Natural killer cell treated with Interleukin-12 subunit alpha and Interleukin-12 subunit beta and Interleukin-15 and Interleukin-18, amount 100 ng/mL, for 72 hours (primary cell): Measurements from ENCODE around the gene LUC7L. TPM values are rescaled to one million over a fixed set of nuclear protein-coding genes. Genes with fewer than 3 reads are reported as not detected.
"Not testable (repeated sequence)": the region's sequence is repeated elsewhere in the genome, so short reads cannot be mapped to it uniquely, and the experiment has no call there.

Experiments used
- ATAC-seq, 2 donors: fragments of 150-1000 bp; cut with Tn5 transposase in 1 of 2; sonication (Bioruptor Pico), chemical (Tn5 transposase) in 1 of 2; 2 replicates each; pipeline ENCODE4 v1.10.0; 2021
- DNase-seq: peaks from one replicate; pipeline ENCODE4 v3.0.0; 2022; ENCODE audit warnings: low spot score
- H3K27ac Mint-ChIP-seq, 2 donors: 1 replicate in 1 of 2; 2 replicates in 1 of 2; pipeline ENCODE4 v1.8.0; 2022; ENCODE audit warnings: mixed read lengths in 2 of 2, mild to moderate bottlenecking in 1 of 2, moderate library complexity in 1 of 2
- H3K27me3 Mint-ChIP-seq, 2 donors: 1 replicate in 1 of 2; 2 replicates in 1 of 2; pipeline ENCODE4 v1.8.0; 2022; ENCODE audit warnings: mixed read lengths in 2 of 2
- H3K36me3 Mint-ChIP-seq: one replicate; pipeline ENCODE4 v1.8.0; 2022; ENCODE audit warnings: mixed read lengths
- H3K4me1 Mint-ChIP-seq, 2 donors: 1 replicate in 1 of 2; 2 replicates in 1 of 2; pipeline ENCODE4 v1.8.0; 2022; ENCODE audit warnings: low read depth in 2 of 2, mixed read lengths in 2 of 2, mild to moderate bottlenecking in 1 of 2
- H3K4me3 Mint-ChIP-seq: one replicate; pipeline ENCODE4 v1.8.0; 2022; ENCODE audit warnings: mixed read lengths
- H3K9me3 Mint-ChIP-seq: 2 replicates; pipeline ENCODE4 v1.8.0; 2022; ENCODE audit warnings: mixed read lengths
- total RNA-seq, 2 donors: library from RNA; stranded (reverse); gene quantifications; one replicate each; pipeline ENCODE4 v1.2.3, GENCODE V29; 2022

The LUC7L gene
- total RNA-seq, 2 donors from 2014 or later, result 54.2 to 115 TPM

DNA sequence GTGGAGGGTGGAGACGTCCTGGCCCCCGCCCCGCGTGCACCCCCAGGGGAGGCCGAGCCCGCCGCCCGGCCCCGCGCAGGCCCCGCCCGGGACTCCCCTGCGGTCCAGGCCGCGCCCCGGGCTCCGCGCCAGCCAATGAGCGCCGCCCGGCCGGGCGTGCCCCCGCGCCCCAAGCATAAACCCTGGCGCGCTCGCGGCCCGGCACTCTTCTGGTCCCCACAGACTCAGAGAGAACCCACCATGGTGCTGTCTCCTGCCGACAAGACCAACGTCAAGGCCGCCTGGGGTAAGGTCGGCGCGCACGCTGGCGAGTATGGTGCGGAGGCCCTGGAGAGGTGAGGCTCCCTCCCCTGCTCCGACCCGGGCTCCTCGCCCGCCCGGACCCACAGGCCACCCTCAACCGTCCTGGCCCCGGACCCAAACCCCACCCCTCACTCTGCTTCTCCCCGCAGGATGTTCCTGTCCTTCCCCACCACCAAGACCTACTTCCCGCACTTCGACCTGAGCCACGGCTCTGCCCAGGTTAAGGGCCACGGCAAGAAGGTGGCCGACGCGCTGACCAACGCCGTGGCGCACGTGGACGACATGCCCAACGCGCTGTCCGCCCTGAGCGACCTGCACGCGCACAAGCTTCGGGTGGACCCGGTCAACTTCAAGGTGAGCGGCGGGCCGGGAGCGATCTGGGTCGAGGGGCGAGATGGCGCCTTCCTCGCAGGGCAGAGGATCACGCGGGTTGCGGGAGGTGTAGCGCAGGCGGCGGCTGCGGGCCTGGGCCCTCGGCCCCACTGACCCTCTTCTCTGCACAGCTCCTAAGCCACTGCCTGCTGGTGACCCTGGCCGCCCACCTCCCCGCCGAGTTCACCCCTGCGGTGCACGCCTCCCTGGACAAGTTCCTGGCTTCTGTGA, 52.5 kb downstream of the LUC7L start, which contains the start of gene HBA1:
Gene HBA1 (plus strand): TSS at position 204 of the 906 bp plus-strand sequence. CDS start 37 bp downstream, at position 241.
- H3K4me3 Mint-ChIP-seq, H3K36me3 Mint-ChIP-seq, H3K27ac Mint-ChIP-seq, H3K9me3 Mint-ChIP-seq, DNase-seq, H3K4me1 Mint-ChIP-seq: not testable (repeated sequence)
- peak; percentile 47 to 70 for ATAC-seq
- peaks cover 24 to 27% of the 10 kb centered on the region in 2 donors for H3K27me3 Mint-ChIP-seq

- DNase-seq, H3K4me3 Mint-ChIP-seq, H3K36me3 Mint-ChIP-seq, H3K9me3 Mint-ChIP-seq, H3K4me1 Mint-ChIP-seq, ATAC-seq, H3K27ac Mint-ChIP-seq: not testable (repeated sequence)
- peaks cover 25 to 29% of the 10 kb centered on the region in 2 donors for H3K27me3 Mint-ChIP-seq
Measured at GRCh38 chr16:176006-176405, 53.2 kb downstream of the LUC7L start.

DNA sequence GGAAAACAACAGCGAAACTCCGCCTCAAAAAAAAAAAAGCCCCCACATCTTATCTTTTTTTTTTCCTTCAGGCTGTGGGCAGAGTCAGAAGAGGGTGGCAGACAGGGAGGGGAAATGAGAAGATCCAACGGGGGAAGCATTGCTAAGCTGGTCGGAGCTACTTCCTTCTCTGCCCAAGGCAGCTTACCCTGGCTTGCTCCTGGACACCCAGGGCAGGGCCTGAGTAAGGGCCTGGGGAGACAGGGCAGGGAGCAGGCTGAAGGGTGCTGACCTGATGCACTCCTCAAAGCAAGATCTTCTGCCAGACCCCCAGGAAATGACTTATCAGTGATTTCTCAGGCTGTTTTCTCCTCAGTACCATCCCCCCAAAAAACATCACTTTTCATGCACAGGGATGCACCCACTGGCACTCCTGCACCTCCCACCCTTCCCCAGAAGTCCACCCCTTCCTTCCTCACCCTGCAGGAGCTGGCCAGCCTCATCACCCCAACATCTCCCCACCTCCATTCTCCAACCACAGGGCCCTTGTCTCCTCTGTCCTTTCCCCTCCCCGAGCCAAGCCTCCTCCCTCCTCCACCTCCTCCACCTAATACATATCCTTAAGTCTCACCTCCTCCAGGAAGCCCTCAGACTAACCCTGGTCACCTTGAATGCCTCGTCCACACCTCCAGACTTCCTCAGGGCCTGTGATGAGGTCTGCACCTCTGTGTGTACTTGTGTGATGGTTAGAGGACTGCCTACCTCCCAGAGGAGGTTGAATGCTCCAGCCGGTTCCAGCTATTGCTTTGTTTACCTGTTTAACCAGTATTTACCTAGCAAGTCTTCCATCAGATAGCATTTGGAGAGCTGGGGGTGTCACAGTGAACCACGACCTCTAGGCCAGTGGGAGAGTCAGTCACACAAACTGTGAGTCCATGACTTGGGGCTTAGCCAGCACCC, 54.0 kb downstream of the LUC7L start:
- Mint-ChIP-seq H3K36me3 (no peaks in the 10 kb centered on the region), H3K4me3 (peak overlapping the region; percentile 25), H3K27me3 (peaks cover 32 to 34% of the 10 kb centered on the region in 2 donors), H3K27ac (no peak overlapping the region), H3K9me3 (no peaks in the 10 kb centered on the region), H3K4me1 (peaks cover 0 to 5% of the 10 kb centered on the region in 2 donors)
- DNase-seq, result no peak
- ATAC-seq, result no peak

DNA sequence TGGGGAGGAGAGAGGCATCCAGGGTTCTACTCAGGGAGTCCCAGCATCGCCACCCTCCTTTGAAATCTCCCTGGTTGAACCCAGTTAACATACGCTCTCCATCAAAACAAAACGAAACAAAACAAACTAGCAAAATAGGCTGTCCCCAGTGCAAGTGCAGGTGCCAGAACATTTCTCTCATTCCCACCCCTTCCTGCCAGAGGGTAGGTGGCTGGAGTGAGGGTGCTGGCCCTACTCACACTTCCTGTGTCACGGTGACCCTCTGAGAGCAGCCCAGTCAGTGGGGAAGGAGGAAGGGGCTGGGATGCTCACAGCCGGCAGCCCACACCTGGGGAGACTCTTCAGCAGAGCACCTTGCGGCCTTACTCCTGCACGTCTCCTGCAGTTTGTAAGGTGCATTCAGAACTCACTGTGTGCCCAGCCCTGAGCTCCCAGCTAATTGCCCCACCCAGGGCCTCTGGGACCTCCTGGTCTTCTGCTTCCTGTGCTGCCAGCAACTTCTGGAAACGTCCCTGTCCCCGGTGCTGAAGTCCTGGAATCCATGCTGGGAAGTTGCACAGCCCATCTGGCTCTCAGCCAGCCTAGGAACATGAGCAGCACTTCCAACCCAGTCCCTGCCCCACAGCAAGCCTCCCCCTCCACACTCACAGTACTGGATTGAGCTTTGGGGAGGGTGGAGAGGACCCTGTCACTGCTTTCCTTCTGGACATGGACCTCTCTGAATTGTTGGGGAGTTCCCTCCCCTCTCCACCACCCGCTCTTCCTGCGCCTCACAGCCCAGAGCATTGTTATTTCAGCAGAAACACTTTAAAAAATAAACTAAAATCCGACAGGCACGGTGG, 55.1 kb downstream of the LUC7L start:
- H3K36me3 Mint-ChIP-seq, H3K4me3 Mint-ChIP-seq, H3K4me1 Mint-ChIP-seq, H3K9me3 Mint-ChIP-seq, ATAC-seq, DNase-seq, H3K27ac Mint-ChIP-seq: not testable (repeated sequence)
- peaks cover 34 to 36% of the 10 kb centered on the region in 2 donors for H3K27me3 Mint-ChIP-seq

DNA sequence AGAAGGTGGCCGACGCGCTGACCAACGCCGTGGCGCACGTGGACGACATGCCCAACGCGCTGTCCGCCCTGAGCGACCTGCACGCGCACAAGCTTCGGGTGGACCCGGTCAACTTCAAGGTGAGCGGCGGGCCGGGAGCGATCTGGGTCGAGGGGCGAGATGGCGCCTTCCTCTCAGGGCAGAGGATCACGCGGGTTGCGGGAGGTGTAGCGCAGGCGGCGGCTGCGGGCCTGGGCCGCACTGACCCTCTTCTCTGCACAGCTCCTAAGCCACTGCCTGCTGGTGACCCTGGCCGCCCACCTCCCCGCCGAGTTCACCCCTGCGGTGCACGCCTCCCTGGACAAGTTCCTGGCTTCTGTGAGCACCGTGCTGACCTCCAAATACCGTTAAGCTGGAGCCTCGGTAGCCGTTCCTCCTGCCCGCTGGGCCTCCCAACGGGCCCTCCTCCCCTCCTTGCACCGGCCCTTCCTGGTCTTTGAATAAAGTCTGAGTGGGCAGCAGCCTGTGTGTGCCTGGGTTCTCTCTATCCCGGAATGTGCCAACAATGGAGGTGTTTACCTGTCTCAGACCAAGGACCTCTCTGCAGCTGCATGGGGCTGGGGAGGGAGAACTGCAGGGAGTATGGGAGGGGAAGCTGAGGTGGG, 55.9 kb downstream of the LUC7L start:
- ATAC-seq, result not testable (repeated sequence)
- peak overlapping the region; percentile 8 for H3K4me3 Mint-ChIP-seq
- H3K27me3 Mint-ChIP-seq, result peaks cover 37 to 38% of the 10 kb centered on the region in 2 donors

DNA sequence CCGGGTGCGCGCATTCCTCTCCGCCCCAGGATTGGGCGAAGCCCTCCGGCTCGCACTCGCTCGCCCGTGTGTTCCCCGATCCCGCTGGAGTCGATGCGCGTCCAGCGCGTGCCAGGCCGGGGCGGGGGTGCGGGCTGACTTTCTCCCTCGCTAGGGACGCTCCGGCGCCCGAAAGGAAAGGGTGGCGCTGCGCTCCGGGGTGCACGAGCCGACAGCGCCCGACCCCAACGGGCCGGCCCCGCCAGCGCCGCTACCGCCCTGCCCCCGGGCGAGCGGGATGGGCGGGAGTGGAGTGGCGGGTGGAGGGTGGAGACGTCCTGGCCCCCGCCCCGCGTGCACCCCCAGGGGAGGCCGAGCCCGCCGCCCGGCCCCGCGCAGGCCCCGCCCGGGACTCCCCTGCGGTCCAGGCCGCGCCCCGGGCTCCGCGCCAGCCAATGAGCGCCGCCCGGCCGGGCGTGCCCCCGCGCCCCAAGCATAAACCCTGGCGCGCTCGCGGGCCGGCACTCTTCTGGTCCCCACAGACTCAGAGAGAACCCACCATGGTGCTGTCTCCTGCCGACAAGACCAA, 56.8 kb downstream of the LUC7L start, which contains the start of gene HBA2:
Gene HBA2 (plus strand): TSS at position 503 of the 568 bp plus-strand sequence. CDS start 37 bp downstream, at position 540.
- peaks cover 30% of the 10 kb centered on the region in 2 donors for H3K27me3 Mint-ChIP-seq
- not testable (repeated sequence) for H3K4me1 Mint-ChIP-seq, H3K36me3 Mint-ChIP-seq, H3K27ac Mint-ChIP-seq, H3K9me3 Mint-ChIP-seq, DNase-seq
- peak within 1 kb of the TSS; percentile 8 for H3K4me3 Mint-ChIP-seq
- ATAC-seq, result peak; percentile 47 to 61

More for the DNA sequence above, 55.9 kb downstream of the LUC7L start:
- H3K4me1 Mint-ChIP-seq, H3K36me3 Mint-ChIP-seq, DNase-seq, H3K27ac Mint-ChIP-seq, H3K9me3 Mint-ChIP-seq: not testable (repeated sequence)

- H3K36me3 Mint-ChIP-seq, result no peaks in the 10 kb centered on the region
- H3K27me3 Mint-ChIP-seq, result peaks cover 30 to 33% of the 10 kb centered on the region in 2 donors
- no peak overlapping the region for H3K4me3 Mint-ChIP-seq
- ATAC-seq (no peak), DNase-seq (no peak)
- no peak overlapping the region for H3K27ac Mint-ChIP-seq
- H3K4me1 Mint-ChIP-seq, result peaks cover 0 to 8% of the 10 kb centered on the region in 2 donors
- no peaks in the 10 kb centered on the region for H3K9me3 Mint-ChIP-seq
Measured at GRCh38 chr16:170788-171187, 58.5 kb downstream of the LUC7L start.

DNA sequence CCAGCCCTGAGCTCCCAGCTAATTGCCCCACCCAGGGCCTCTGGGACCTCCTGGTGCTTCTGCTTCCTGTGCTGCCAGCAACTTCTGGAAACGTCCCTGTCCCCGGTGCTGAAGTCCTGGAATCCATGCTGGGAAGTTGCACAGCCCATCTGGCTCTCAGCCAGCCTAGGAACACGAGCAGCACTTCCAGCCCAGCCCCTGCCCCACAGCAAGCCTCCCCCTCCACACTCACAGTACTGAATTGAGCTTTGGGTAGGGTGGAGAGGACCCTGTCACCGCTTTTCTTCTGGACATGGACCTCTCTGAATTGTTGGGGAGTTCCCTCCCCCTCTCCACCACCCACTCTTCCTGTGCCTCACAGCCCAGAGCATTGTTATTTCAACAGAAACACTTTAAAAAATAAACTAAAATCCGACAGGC, 59.2 kb downstream of the LUC7L start:
- peaks cover 24 to 28% of the 10 kb centered on the region in 2 donors for H3K27me3 Mint-ChIP-seq
- not testable (repeated sequence) for H3K27ac Mint-ChIP-seq, ATAC-seq, H3K4me1 Mint-ChIP-seq, H3K4me3 Mint-ChIP-seq, H3K9me3 Mint-ChIP-seq, H3K36me3 Mint-ChIP-seq, DNase-seq

- H3K27ac Mint-ChIP-seq, result no peak overlapping the region
- H3K27me3 Mint-ChIP-seq, result peaks cover 17 to 21% of the 10 kb centered on the region in 2 donors
- ATAC-seq (no peak), DNase-seq (no peak)
- H3K36me3 Mint-ChIP-seq, result no peaks in the 10 kb centered on the region
- no peaks in the 10 kb centered on the region for H3K9me3 Mint-ChIP-seq
- peaks cover 0 to 6% of the 10 kb centered on the region in 2 donors for H3K4me1 Mint-ChIP-seq
- H3K4me3 Mint-ChIP-seq, result no peak overlapping the region
Measured at GRCh38 chr16:169014-169413, 60.2 kb downstream of the LUC7L start.

- H3K4me3 Mint-ChIP-seq, result no peak overlapping the region
- ATAC-seq (no peak), DNase-seq (no peak)
- no peaks in the 10 kb centered on the region for H3K9me3 Mint-ChIP-seq
- H3K36me3 Mint-ChIP-seq, result no peaks in the 10 kb centered on the region
- peaks cover 17 to 18% of the 10 kb centered on the region in 2 donors for H3K27me3 Mint-ChIP-seq
- peaks cover 0 to 3% of the 10 kb centered on the region in 2 donors for H3K4me1 Mint-ChIP-seq
- no peak overlapping the region for H3K27ac Mint-ChIP-seq
Measured at GRCh38 chr16:168424-168823, 60.8 kb downstream of the LUC7L start.

- peaks cover 0 to 2% of the 10 kb centered on the region in 2 donors for H3K4me1 Mint-ChIP-seq
- H3K27me3 Mint-ChIP-seq, result peaks cover 17 to 18% of the 10 kb centered on the region in 2 donors
- no peak overlapping the region for H3K27ac Mint-ChIP-seq
- ATAC-seq (no peak), DNase-seq (no peak)
- no peaks in the 10 kb centered on the region for H3K9me3 Mint-ChIP-seq
- no peaks in the 10 kb centered on the region for H3K36me3 Mint-ChIP-seq
- H3K4me3 Mint-ChIP-seq, result peak overlapping the region; percentile 20
Measured at GRCh38 chr16:167122-167690, 62.0 kb downstream of the LUC7L start.
